ENCODE results near the gene NAA38.
"Not testable (repeated sequence)": the region's sequence is repeated elsewhere in the genome, so short reads cannot be mapped to it uniquely, and the experiment has no call there.

Gene NAA38

GRCh38 chr17:7817643-7817964, 39.8 kb downstream of the NAA38 start:
- no peaks in the 10 kb centered on the region for H3K4me1 ChIP-seq (ENCODE audit: low read depth, poor library complexity, severe bottlenecking)
- H4K20me1 ChIP-seq (ENCODE audit: insufficient read depth), result no peaks in the 10 kb centered on the region
- H2AFZ ChIP-seq (ENCODE audit: low read depth), result no peak overlapping the region

GRCh38 chr17:7816926-7817642, 40.3 kb downstream of the NAA38 start:
- TF ChIP-seq, protein P1, sequence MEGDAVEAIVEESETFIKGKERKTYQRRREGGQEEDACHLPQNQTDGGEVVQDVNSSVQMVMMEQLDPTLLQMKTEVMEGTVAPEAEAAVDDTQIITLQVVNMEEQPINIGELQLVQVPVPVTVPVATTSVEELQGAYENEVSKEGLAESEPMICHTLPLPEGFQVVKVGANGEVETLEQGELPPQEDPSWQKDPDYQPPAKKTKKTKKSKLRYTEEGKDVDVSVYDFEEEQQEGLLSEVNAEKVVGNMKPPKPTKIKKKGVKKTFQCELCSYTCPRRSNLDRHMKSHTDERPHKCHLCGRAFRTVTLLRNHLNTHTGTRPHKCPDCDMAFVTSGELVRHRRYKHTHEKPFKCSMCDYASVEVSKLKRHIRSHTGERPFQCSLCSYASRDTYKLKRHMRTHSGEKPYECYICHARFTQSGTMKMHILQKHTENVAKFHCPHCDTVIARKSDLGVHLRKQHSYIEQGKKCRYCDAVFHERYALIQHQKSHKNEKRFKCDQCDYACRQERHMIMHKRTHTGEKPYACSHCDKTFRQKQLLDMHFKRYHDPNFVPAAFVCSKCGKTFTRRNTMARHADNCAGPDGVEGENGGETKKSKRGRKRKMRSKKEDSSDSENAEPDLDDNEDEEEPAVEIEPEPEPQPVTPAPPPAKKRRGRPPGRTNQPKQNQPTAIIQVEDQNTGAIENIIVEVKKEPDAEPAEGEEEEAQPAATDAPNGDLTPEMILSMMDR (conservative IDR thresholded peaks at IDR 0.05; ENCODE audit: low read depth, low read length), result no peak
- Histone ChIP-seq H3K79me2 (ENCODE audit: insufficient read depth, low read depth) (no peaks in the 10 kb centered on the region), H4K20me1 (ENCODE audit: insufficient read depth) (no peaks in the 10 kb centered on the region)

More at GRCh38 chr17:7817643-7817964, 39.8 kb downstream of the NAA38 start:
- H3K79me2 ChIP-seq (ENCODE audit: insufficient read depth, low read depth), result no peaks in the 10 kb centered on the region
- no peak overlapping the region for H3K27ac ChIP-seq
- no peak overlapping the region for H3K4me3 ChIP-seq (IDR thresholded peaks at IDR 0.05; ENCODE audit: insufficient read depth, low read depth, low read length)
- TF ChIP-seq, protein P1 (conservative IDR thresholded peaks at IDR 0.05; ENCODE audit: low read depth, low read length), result no peak
- H3K9ac ChIP-seq, result no peak overlapping the region
- H3K27me3 ChIP-seq (ENCODE audit: insufficient read depth, low read depth), result no peaks in the 10 kb centered on the region
- H3K4me2 ChIP-seq, result no peak overlapping the region
- H3K36me3 ChIP-seq (ENCODE audit: insufficient read depth), result no peaks in the 10 kb centered on the region

GRCh38 chr17:7814969-7815368, 42.4 kb downstream of the NAA38 start:
- Histone ChIP-seq H3K79me2 (ENCODE audit: insufficient read depth, low read depth) (no peaks in the 10 kb centered on the region), H3K27me3 (ENCODE audit: insufficient read depth, low read depth) (no peaks in the 10 kb centered on the region)
- TF ChIP-seq, protein P1 (conservative IDR thresholded peaks at IDR 0.05; ENCODE audit: low read depth, low read length), result no peak

More at GRCh38 chr17:7816926-7817642, 40.3 kb downstream of the NAA38 start:
- Histone ChIP-seq H3K36me3 (ENCODE audit: insufficient read depth) (no peaks in the 10 kb centered on the region), H3K9ac (no peak overlapping the region), H3K27ac (no peak overlapping the region), H3K27me3 (ENCODE audit: insufficient read depth, low read depth) (no peaks in the 10 kb centered on the region), H3K4me1 (ENCODE audit: low read depth, poor library complexity, severe bottlenecking) (no peaks in the 10 kb centered on the region), H2AFZ (ENCODE audit: low read depth) (no peak overlapping the region), H3K4me2 (no peak overlapping the region), H3K4me3 (IDR thresholded peaks at IDR 0.05; ENCODE audit: insufficient read depth, low read depth, low read length) (no peak overlapping the region)

GRCh38 chr17:7811251-7811650, 46.1 kb downstream of the NAA38 start:
- Histone ChIP-seq H2AFZ (ENCODE audit: low read depth) (no peak overlapping the region), H3K4me2 (no peak overlapping the region), H3K4me1 (ENCODE audit: low read depth, poor library complexity, severe bottlenecking) (no peaks in the 10 kb centered on the region), H4K20me1 (ENCODE audit: insufficient read depth) (no peaks in the 10 kb centered on the region), H3K79me2 (ENCODE audit: insufficient read depth, low read depth) (no peaks in the 10 kb centered on the region), H3K36me3 (ENCODE audit: insufficient read depth) (no peaks in the 10 kb centered on the region), H3K9ac (no peak overlapping the region), H3K27ac (no peak overlapping the region), H3K4me3 (IDR thresholded peaks at IDR 0.05; ENCODE audit: insufficient read depth, low read depth, low read length) (no peak overlapping the region), H3K27me3 (ENCODE audit: insufficient read depth, low read depth) (no peaks in the 10 kb centered on the region)
- TF ChIP-seq, protein P1 (conservative IDR thresholded peaks at IDR 0.05; ENCODE audit: low read depth, low read length), result no peak

More at GRCh38 chr17:7814969-7815368, 42.4 kb downstream of the NAA38 start:
- H3K4me1 ChIP-seq (ENCODE audit: low read depth, poor library complexity, severe bottlenecking), result no peaks in the 10 kb centered on the region
- no peak overlapping the region for H2AFZ ChIP-seq (ENCODE audit: low read depth)
- no peak overlapping the region for H3K4me3 ChIP-seq (IDR thresholded peaks at IDR 0.05; ENCODE audit: insufficient read depth, low read depth, low read length)
- no peaks in the 10 kb centered on the region for H4K20me1 ChIP-seq (ENCODE audit: insufficient read depth)
- no peak overlapping the region for H3K27ac ChIP-seq
- no peak overlapping the region for H3K4me2 ChIP-seq
- no peaks in the 10 kb centered on the region for H3K36me3 ChIP-seq (ENCODE audit: insufficient read depth)
- no peak overlapping the region for H3K9ac ChIP-seq

- H3K27ac ChIP-seq; H3K9ac ChIP-seq; H3K4me2 ChIP-seq; H4K20me1 ChIP-seq (ENCODE audit: insufficient read depth); H3K27me3 ChIP-seq (ENCODE audit: insufficient read depth, low read depth); H3K36me3 ChIP-seq (ENCODE audit: insufficient read depth); H2AFZ ChIP-seq (ENCODE audit: low read depth); H3K4me3 ChIP-seq (IDR thresholded peaks at IDR 0.05; ENCODE audit: insufficient read depth, low read depth, low read length); H3K79me2 ChIP-seq (ENCODE audit: insufficient read depth, low read depth); H3K4me1 ChIP-seq (ENCODE audit: low read depth, poor library complexity, severe bottlenecking): not testable (repeated sequence)
Measured at GRCh38 chr17:7809791-7810343, 47.5 kb downstream of the NAA38 start.
